NCI-H460 (cell line): ENCODE results near the gene SDHC. TPM values are rescaled to one million over a fixed set of nuclear protein-coding genes. Genes with fewer than 3 reads are reported as not detected.
"Not testable (repeated sequence)": the region's sequence is repeated elsewhere in the genome, so short reads cannot be mapped to it uniquely, and the experiment has no call there.

ENCODE experiments used
- DNase-seq: peaks from one replicate; pipeline ENCODE4 v3.0.0-alpha.2; 2016; ENCODE audit warnings: low read depth; ENCODE audit errors: extremely low read depth
- small RNA-seq, 2 experiments: library from RNA; depleted of rRNA; stranded (forward); fragments of <200 nt; gene quantifications; one replicate each; pipeline ENCODE3, GENCODE V24; 2014
- total RNA-seq: library from RNA; depleted of rRNA; stranded (reverse); fragments of >200 nt; shearing (Covaris generic); gene quantifications from 2 replicates; pipeline ENCODE4 v1.2.3, GENCODE V29; 2014; rRNA removed

Gene SDHC
- total RNA-seq, 1 experiment from 2014 or later, result 67.9 TPM

DNA sequence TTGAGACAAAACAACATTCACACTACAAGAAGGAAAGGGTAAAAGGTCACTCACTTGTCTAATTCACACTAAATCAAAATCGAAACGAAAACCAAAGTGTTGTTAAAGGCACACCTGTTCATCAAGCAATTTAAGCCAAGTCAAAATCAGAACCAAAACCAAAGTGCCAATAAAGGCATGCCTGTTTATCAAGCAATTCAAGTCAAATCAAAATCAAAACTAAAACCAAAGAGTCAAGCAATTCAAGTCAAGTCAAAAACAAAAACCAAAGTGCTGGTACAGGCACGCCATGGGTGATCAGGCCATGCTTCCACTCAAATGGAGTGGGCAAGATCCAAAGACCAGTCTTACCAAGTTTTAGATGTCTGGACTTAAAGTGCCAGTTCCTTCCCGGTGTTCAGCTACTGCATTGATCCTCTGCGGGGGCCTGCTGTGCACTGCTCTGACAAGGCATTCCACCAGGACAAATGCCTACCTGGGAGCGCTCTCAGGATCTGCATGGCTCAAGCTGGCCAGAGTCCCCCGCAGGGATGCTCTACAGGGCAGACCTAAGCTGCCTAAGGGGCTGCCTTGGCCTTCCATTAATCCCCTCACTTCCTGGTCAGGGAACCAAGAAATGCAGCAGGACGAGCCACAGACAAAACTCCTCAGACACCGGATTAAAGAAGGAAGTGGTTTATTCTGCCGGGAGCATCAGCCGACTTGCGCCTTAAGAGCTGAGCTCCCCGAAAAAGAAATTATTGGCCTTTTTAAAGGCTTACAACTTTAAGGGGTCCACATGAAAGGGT is 95.9 kb downstream of the SDHC start:
- DNase-seq, result not testable (repeated sequence)

DNA sequence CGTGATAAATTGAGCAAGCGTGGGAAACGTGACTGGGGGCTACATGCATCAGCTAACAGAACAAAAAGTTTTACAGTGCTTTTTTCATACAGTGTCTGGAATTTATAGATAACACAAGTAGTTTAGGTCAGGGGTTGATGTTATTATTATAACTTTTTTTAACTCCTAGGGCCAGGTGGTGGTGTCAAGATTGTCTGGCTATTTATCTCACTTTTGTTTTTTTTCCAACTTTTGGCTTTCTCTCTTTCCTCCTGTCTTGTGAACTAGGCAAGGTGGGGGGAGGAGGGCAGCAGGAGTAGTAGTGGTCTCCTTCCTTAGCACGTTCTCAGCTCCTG is 96.4 kb downstream of the SDHC start:
- not testable (repeated sequence) for DNase-seq

Small RNA genes lying within 50 kb of the gene (small RNA-seq; reads per million reads assigned to genes)
- gene AL592295.2 (0 reads per million in 2 experiments), gene RNU6-481P (0 to 0.06 reads per million in 2 experiments)

Other genes starting within 250 kb of the SDHC start
- gene ARHGAP30, start 244.5 kb upstream of the SDHC start, total RNA-seq, result 0.45 TPM in 1 of 2 replicates, not detected in the other
- 0.55 and 1.0 TPM in 2 replicates for gene NECTIN4, start 224.8 kb upstream of the SDHC start, total RNA-seq
- gene KLHDC9, start 216.0 kb upstream of the SDHC start, total RNA-seq, result 3.6 and 5.3 TPM in 2 replicates
- gene PFDN2, start 196.3 kb upstream of the SDHC start, total RNA-seq, result 186 and 200 TPM in 2 replicates
- 44.3 and 60.6 TPM in 2 replicates for gene NIT1, start 196.3 kb upstream of the SDHC start, total RNA-seq
- 34.2 and 36.2 TPM in 2 replicates for gene DEDD, start 181.7 kb upstream of the SDHC start, total RNA-seq
- 124 and 143 TPM in 2 replicates for gene UFC1, start 160.4 kb upstream of the SDHC start, total RNA-seq
- 17.7 and 18.8 TPM in 2 replicates for gene USP21, start 154.9 kb upstream of the SDHC start, total RNA-seq
- 27.1 and 27.3 TPM in 2 replicates for gene PPOX, start 148.0 kb upstream of the SDHC start, total RNA-seq
- 68.2 and 73.4 TPM in 2 replicates for gene B4GALT3, start 136.9 kb upstream of the SDHC start, total RNA-seq
- under 0.01 and 0.14 TPM in 2 replicates for gene ADAMTS4, start 115.3 kb upstream of the SDHC start, total RNA-seq
- gene NDUFS2, start 112.0 kb upstream of the SDHC start, total RNA-seq, result 161 and 175 TPM in 2 replicates
- gene FCER1G, start 99.1 kb upstream of the SDHC start, total RNA-seq, result not detected in 2 replicates
- gene APOA2, start 90.8 kb upstream of the SDHC start, total RNA-seq, result not detected in 2 replicates
- 8.3 and 9.1 TPM in 2 replicates for gene TOMM40L, start 88.3 kb upstream of the SDHC start, total RNA-seq
- gene NR1I3, start 76.2 kb upstream of the SDHC start, total RNA-seq, result not detected in 2 replicates
- not detected in 2 replicates for gene PCP4L1, start 55.6 kb upstream of the SDHC start, total RNA-seq
- gene MPZ, start 4.4 kb upstream of the SDHC start, total RNA-seq, result 54.3 and 54.9 TPM in 2 replicates
- gene CFAP126, start 53.5 kb downstream of the SDHC start, total RNA-seq, result not detected in 2 replicates
- 0.75 and 1.8 TPM in 2 replicates for gene FCGR2A, start 191.1 kb downstream of the SDHC start, total RNA-seq
- 0.45 and 0.84 TPM in 2 replicates for gene HSPA6, start 210.2 kb downstream of the SDHC start, total RNA-seq
- gene FCGR3A, start 235.4 kb downstream of the SDHC start, total RNA-seq, result not detected in 2 replicates